Stimulated activated naive CD4-positive, alpha-beta T cell treated with Interleukin-2 at 50 U/mL for 16 hours (primary cell): ENCODE data around the gene RALGAPB.
"Not testable (repeated sequence)": the region's sequence is repeated elsewhere in the genome, so short reads cannot be mapped to it uniquely, and the experiment has no call there.

Source experiments
- DNase-seq: peaks from one replicate; lab custom pipeline; 2025; lab: John Stamatoyannopoulos, UW

RALGAPB gene

DNA sequence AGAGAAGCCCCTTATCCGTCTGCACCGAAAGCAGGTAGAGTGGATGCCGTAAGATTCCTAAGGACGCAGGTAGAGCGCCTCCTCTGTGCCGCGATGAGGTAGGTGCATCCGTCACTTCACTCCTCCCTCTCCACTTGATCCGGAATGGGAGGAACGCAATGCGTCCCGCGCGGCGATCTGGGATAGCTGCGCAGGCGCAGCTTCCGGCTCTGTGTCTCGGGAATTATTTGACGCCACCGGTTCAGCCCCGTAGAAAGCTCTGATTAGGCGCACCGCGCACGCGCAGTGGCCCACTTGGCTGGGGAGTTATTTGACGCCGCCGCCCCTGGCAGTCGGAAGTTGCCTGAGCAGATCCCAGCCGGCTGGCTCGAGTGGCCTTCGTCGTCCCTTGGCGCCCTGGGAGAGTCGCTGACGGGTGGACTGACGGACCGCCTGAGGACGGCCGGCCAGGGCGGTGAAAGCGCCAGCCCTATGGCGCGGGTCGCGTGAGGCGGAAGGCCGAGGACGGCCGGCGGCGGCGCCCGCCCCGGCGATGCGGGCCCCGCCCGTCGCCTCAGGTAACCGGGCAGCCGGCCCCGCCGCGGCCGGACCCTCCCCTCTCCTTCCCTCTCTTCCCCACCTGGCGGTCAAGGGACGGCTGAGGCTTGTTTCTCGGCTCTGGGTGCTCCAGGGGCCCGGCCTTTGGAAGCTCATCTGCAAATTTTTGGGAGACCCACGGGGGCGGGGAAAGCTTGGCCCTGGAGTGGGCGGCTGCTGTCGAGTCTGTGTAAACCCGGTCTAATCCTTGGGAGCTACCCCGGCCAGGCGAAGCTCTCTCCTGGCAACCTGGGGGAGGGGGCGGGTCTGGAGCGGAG is at the start of gene RALGAPB:
RALGAPB (plus strand) TSS at position 331 of the 854 bp plus-strand sequence. CDS start 15,590 bp downstream, outside the sequence.
- DNase-seq = peak; percentile 95

DNA sequence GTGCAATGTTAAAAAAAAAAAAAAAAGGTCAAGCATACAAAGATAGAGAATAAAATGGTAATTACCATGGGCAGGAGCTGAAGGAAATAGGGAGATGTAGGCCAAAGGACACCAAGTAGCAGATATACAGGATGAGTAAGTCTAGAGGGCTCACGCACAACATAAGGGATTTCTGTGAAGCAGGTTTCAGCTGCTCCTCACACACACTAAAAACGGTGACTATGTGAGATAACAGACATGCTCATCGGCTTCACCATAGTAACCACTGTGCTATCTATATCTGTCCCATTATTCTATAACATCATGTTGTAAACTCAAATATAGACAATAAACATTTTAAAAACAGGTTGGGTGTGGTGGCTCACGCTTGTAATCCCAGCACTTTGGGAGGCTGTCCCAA is 49.1 kb upstream of the RALGAPB start:
- no peak for DNase-seq

GRCh38 chr20:38424401-38424800 is 48.2 kb upstream of the RALGAPB start:
- no peak for DNase-seq

GRCh38 chr20:38426006-38426897 is 46.4 kb upstream of the RALGAPB start:
- DNase-seq = peak; percentile 5

DNA sequence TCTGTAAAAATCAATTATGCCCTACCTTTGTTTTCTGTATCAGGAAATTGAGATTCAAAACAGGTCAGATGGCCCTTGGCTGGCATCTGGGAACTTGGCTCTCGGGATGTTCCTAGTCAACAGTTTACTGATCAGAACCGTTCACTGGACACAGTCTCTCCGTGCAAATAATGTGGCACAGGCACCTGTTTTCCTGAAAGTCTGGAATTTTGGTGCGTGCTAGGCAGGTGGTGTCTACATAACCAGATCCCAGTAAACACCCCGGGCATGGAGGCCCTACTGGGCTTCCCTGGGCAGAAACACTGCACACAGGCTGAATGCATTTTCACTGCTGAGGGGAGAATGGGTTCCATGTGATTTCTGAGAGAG is 45.0 kb upstream of the RALGAPB start:
- no peak for DNase-seq

- no peak for DNase-seq
Measured at GRCh38 chr20:38428800-38429199, 43.8 kb upstream of the RALGAPB start.

DNA sequence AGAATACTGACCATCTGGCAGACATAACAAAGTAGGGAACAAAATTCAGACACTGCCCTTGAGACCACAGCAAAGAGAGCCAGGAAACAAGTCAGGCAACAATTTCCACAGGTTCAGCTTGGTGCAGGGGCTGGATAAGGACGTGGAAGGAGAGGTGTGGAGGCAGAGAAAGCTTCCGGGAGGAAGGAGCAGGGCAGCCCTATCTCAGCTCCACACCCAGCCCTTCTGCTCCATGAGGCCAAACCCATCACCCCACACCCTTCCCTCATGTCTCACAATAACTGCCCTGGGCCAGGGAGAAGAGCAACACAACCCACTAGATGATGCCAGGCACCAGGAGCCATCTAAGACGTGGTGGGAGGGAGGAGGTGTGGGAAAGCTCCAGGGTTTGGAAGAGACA is 43.3 kb upstream of the RALGAPB start:
- no peak for DNase-seq

DNA sequence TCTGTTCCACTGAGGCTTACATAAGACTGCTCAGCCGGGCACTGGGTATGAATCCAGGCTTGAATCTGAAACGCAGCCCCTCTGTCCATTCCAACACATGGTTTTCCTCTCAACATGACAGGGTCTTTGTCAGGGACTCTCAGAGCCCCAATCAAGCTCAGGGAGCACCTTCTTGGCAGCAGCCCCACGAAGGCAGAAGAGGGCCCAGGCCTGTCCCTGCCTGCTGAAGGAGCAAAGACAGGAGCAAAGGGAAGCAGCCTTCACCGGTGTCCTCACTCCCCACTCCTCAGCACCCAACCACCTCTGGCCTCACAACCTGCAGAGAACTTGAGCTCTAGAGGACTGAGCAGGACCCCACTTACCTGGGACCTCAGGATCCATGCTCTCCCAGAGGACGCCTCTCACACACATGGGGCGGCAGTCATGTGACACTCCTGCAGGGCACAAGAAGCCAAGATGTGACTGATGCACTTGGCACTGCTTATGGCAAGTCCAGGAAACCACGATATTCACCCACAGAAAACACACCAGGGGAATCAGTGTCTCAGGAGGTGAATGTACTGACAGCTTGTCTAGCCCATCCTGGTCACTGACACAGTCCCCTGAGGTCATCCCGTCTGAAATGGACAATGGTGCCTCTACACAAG is 41.8 kb upstream of the RALGAPB start:
- DNase-seq = no peak

- no peak for DNase-seq
Measured at GRCh38 chr20:38432292-38432691, 40.4 kb upstream of the RALGAPB start.

DNA sequence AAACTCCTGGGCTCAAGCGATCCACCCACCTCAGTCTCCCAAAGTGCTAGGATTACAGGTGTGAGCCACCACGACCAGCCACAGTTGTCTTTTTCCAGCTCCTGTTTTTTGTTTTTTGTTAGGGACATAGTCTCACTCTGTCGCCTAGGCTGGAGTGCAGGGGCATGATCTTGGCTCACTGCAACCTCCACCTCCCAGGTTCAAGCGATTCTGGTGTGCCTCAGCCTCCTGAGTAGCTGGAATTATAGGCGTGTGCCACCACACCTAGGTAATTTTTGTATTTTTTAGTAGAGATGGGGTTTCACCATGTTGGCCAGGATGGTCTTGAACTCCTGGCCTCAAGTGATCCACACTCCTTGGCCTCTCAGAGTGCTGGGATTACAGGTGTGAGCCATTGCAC is 39.8 kb upstream of the RALGAPB start:
- DNase-seq = not testable (repeated sequence)

GRCh38 chr20:38433304-38433972 is 39.2 kb upstream of the RALGAPB start:
- no peak for DNase-seq

DNA sequence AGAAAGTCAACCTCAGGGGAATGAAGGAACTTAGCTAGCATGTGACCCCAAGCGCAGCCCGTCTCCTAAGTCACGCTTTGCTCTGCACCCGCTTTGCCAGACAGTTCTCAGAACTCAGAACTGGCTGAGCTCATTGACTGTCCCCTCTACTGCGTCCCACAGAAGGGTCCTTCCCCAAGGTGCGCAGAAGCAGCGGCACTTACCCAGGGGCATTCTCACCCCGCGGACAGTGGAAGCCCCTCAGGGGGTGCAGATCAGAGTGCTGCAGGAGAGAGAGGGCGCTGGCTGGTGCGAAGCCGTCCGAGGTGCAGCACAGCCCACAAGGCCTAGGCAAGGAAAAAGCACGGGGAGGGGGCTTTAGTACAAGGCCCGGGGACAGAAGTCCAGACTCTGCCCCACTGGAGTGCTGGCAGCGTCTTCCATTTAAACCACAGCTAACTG is 38.3 kb upstream of the RALGAPB start:
- DNase-seq = peak; percentile 24

DNA sequence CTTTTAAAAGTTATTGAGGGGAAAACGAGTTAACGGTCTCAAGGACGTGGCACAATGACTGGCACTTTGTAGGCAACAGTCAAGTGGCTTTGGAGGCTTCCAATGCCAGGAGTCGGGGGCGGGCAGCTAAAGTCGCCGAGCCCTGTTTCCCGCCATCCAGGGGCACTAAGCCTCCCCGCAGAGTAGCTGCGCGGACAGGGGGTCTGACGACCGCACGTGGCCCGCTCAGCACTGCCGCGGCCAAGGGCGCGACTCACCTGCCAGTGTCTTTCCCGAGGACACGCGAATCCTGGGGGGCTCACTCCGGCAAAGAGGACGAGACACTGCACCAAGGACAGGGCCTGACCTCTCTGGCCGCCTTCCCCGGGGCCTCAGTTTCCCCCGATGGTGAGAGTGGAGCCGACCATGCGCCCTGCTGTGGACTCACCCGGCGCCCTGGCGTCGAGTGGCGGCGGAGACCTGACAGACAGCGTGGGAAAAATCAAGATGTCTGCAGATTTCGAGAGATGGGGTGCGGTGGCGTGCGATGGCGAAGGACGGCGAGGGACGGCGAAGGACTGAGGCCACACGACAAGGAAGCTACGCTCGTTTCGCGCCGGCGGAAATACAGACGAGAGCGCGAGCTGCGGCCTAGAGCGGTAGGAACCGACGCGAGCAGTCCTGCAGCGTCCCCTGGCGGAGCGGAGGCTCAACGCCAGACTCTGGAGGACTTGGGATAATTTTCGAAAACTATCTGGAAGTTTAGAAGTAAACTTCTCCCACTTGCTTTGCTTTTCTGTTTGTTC is 37.7 kb upstream of the RALGAPB start, which contains the start of gene SNHG17:
SNHG17 (minus strand) TSS at position 559 of the 785 bp plus-strand sequence.
- DNase-seq = peak; percentile 86

- no peak for DNase-seq
Measured at GRCh38 chr20:38435555-38435939, 37.1 kb upstream of the RALGAPB start.

- DNase-seq = no peak
Measured at GRCh38 chr20:38437796-38438195, 34.8 kb upstream of the RALGAPB start.

DNA sequence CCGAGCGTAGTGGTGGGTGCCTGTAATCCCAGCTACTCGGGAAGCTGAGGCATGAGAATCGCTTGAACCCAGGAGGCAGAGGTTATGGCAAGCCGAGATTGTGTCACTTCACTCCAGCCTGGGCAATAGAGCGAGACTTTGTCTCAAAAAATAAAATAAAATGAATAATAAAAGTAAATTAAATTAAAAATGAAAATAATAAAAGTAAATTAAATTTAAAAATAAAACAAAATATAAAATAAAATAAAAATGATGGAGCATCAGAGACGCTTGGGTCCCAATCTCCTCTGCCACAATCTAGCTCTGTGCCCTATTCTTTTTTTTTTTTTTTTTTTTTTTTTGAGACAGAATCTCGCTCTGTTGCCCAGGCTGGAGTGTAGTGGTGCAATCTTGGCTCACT is 31.5 kb upstream of the RALGAPB start:
- not testable (repeated sequence) for DNase-seq

DNA sequence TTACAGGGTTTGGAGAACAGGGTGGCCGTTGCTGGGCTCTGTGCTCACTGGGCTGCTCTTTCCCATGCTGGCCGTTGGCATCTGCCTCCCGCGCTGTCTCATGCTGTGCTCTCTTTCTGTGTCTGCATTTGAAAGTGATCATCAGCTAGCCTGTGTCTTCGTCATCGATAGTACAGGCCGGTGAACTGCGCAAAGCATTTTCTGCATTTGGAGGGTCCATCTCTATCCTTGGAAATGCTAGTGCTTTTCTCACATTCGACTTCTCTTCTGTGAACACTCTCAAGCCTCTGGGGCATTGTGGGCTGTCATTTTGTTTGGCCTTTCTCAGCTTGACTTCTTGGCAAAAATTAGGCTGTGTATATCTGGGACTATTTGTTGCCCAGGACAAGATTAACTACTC is 30.7 kb upstream of the RALGAPB start:
- no peak for DNase-seq

DNA sequence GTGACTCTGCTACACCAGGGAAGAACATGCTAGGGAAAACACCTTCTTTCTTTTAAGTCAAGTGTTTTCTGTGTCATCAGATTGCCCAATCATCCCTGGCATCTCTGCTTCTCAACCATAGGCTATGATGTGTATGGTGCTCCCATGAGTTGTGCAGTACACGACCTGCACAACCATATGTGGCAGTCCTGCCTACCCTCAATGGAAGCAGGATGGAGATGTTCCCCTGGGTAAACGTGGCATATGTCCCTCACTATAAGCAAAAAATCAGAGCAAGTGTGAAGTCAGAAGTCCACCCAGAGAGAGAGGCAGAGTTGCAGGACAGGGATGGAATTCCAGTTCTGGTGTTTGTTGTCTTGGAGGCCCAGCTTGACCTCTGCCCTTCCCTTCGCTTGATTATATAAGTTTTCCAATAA is 27.3 kb upstream of the RALGAPB start:
- no peak for DNase-seq

DNA sequence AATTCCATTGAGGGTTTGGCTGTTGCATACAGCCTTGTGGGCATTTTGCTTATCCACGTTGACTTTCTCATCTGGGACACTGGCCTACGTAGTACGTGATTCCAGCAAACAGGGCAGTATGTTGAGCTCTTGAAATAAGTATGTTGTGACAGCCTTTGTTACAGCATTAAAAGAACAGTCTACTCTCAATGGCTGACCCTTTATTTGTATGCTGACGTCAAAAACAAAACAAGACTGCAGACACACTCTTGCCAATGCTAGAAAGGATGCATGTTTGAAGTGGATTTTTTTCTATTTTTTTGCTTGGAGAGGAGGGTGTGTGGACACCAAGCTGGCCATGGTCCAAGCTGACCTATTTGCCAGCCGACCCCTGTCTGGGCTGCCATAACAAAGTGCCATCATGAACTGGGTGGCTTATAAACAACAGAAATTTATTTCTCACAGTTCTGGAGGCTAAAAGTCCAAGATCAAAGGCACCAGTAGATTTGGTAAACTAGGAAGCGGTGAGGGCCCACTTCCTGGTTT is 26.7 kb upstream of the RALGAPB start:
- no peak for DNase-seq

DNA sequence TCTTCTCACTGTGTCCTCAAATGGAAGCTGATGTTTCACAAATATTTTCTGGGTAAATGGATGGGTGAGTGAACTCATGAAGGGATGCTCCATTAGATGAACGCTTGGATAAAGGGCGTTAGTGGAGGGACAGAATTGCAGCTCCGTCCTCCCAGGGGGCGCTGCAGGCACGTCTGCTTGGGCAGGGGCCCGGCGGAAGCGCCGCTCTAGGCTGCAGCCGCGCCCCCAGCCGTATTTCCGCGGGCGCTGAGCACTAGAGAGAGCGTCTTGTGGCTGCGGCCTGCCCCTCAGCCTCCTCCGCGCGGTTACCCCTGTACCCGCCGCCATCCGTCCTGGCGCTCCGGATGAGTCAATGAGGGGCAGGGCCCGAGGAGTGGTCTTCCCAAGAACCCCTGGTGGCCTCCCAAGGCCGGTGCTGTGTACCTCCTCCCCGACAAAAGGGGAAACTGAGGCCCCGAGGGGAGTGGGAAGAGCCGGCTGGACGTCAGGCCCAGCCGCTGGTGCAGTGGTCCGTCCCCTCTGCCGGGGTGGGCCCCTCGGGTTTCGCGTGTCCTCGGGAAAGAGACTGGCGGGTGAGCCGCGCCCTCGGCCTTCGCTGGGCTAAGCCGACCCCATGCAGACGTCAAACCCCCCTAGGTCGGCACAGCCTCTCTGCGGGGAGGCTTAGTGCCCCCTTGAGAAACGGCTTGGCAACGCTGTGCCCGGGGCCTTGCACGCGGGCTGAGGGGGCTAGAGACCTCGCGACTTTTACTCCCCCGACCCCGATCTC is 26.0 kb upstream of the RALGAPB start:
- peak; percentile 92 for DNase-seq
